DND-41 (cell line): Measurements from ENCODE around the gene TSC22D2.

Source experiments
- ATAC-seq: fragments of 200-7000 bp; cut with Tn5 transposase; 3 replicates; pipeline ENCODE4 v1.9.1; 2021; ENCODE audit warnings: low read depth; ENCODE audit not compliant: insufficient read depth
- DNase-seq: peaks from one replicate; pipeline ENCODE4 v3.0.0-alpha.2; 2020
- H2AFZ ChIP-seq: 2 replicates; pipeline ENCODE4 v1.6.0; 2012; ENCODE audit warnings: low read depth, low read length
- H3K27ac ChIP-seq: 2 replicates; pipeline ENCODE4 v1.5.1; 2012; ENCODE audit warnings: low read length, inconsistent platforms
- H3K27me3 ChIP-seq: fragments of 200-600 bp; sonication (generic); 2 replicates; pipeline ENCODE4 v1.6.0; 2012; ENCODE audit warnings: low read length, mild to moderate bottlenecking, inconsistent platforms; ENCODE audit not compliant: insufficient read depth, poor library complexity
- H3K36me3 ChIP-seq: 2 replicates; pipeline ENCODE4 v1.5.1; 2012; ENCODE audit warnings: low read length, inconsistent platforms; ENCODE audit not compliant: insufficient read depth
- H3K4me1 ChIP-seq: 2 replicates; pipeline ENCODE4 v1.5.1; 2012; ENCODE audit warnings: mild to moderate bottlenecking, low read length; ENCODE audit not compliant: insufficient read depth
- H3K4me2 ChIP-seq: 2 replicates; pipeline ENCODE4 v1.6.0; 2012; ENCODE audit warnings: mild to moderate bottlenecking, moderate library complexity, low read length, inconsistent platforms; ENCODE audit not compliant: insufficient read depth
- H3K4me3 ChIP-seq, 2 experiments: fragments of 200-600 bp in 1 of 2; shearing (Covaris generic) in 1 of 2; 2 replicates each; pipeline ENCODE4 v1.5.1; 2012 to 2016; ENCODE audit warnings: inconsistent platforms in 2 of 2, low read length in 2 of 2, mild to moderate bottlenecking in 2 of 2, low read depth in 1 of 2, moderate library complexity in 1 of 2
- H3K79me2 ChIP-seq: 2 replicates; pipeline ENCODE4 v1.6.0; 2012; ENCODE audit warnings: low read length, inconsistent platforms; ENCODE audit not compliant: insufficient read depth
- H3K9ac ChIP-seq: 2 replicates; pipeline ENCODE4 v1.6.0; 2012; ENCODE audit warnings: low read depth, mild to moderate bottlenecking, inconsistent platforms, low read length, moderate library complexity
- H3K9me3 ChIP-seq: 2 replicates; pipeline ENCODE4 v1.5.1; 2012; ENCODE audit warnings: low read length, moderate library complexity, mild to moderate bottlenecking, inconsistent platforms; ENCODE audit not compliant: insufficient read depth, severe bottlenecking
- H4K20me1 ChIP-seq: 2 replicates; pipeline ENCODE4 v1.6.0; 2012; ENCODE audit warnings: low read length; ENCODE audit not compliant: insufficient read depth
- CTCF ChIP-seq: IDR thresholded peaks from 2 replicates; pipeline ENCODE4 v1.5.1; 2012; ENCODE audit warnings: borderline replicate concordance, low read length, moderate library complexity, mild to moderate bottlenecking; ENCODE audit not compliant: poor library complexity, severe bottlenecking; ENCODE audit errors: extremely low read depth
- EZH2 ChIP-seq: IDR thresholded peaks from 3 replicates; pipeline ENCODE4 v1.6.1; 2012; ENCODE audit warnings: borderline replicate concordance, low read depth, mild to moderate bottlenecking, moderate library complexity, low read length, inconsistent platforms; ENCODE audit not compliant: severe bottlenecking

Gene TSC22D2

GRCh38 chr3:150483226-150483625 is 75.1 kb downstream of the TSC22D2 start:
- ATAC-seq (no peak), DNase-seq (no peak)
- no peak for TF ChIP-seq EZH2
- no peak for TF ChIP-seq CTCF
- Histone ChIP-seq H3K27ac (no peak overlapping the region), H3K4me1 (no peaks in the 10 kb centered on the region), H3K9ac (no peak overlapping the region), H3K9me3 (peaks cover 6% of the 10 kb centered on the region), H3K36me3 (no peaks in the 10 kb centered on the region), H2AFZ (no peak overlapping the region), H4K20me1 (no peaks in the 10 kb centered on the region), H3K4me3 (no peak overlapping the region), H3K79me2 (no peaks in the 10 kb centered on the region), H3K4me2 (no peak overlapping the region), H3K27me3 (no peaks in the 10 kb centered on the region)

GRCh38 chr3:150484410-150484809 is 76.3 kb downstream of the TSC22D2 start:
- H3K36me3 ChIP-seq, result no peaks in the 10 kb centered on the region
- H3K27ac ChIP-seq, result no peak overlapping the region
- no peak for DNase-seq
- H2AFZ ChIP-seq, result no peak overlapping the region
- no peak overlapping the region for H3K9ac ChIP-seq
- TF ChIP-seq CTCF (no peak), EZH2 (no peak)
- H3K4me2 ChIP-seq, result no peak overlapping the region
- peaks cover 3% of the 10 kb centered on the region for H3K9me3 ChIP-seq
- H4K20me1 ChIP-seq, result no peaks in the 10 kb centered on the region
- ATAC-seq, result no peak
- H3K4me3 ChIP-seq, result no peak overlapping the region
- no peaks in the 10 kb centered on the region for H3K4me1 ChIP-seq
- H3K27me3 ChIP-seq, result peaks cover 3% of the 10 kb centered on the region
- H3K79me2 ChIP-seq, result no peaks in the 10 kb centered on the region

- Histone ChIP-seq H3K4me3 (no peak overlapping the region), H3K27me3 (peaks cover 6% of the 10 kb centered on the region), H3K4me2 (no peak overlapping the region), H3K36me3 (no peaks in the 10 kb centered on the region), H3K9ac (no peak overlapping the region), H3K4me1 (no peaks in the 10 kb centered on the region), H3K79me2 (no peaks in the 10 kb centered on the region), H4K20me1 (no peaks in the 10 kb centered on the region), H3K27ac (no peak overlapping the region), H3K9me3 (peaks cover 3% of the 10 kb centered on the region), H2AFZ (no peak overlapping the region)
- DNase-seq, result no peak
- no peak for ATAC-seq
- TF ChIP-seq CTCF (no peak), EZH2 (no peak)
Observed at GRCh38 chr3:150488867-150489266, 80.8 kb downstream of the TSC22D2 start.

GRCh38 chr3:150490277-150490986 is 82.3 kb downstream of the TSC22D2 start:
- Histone ChIP-seq H3K27ac (no peak overlapping the region), H3K4me3 (no peak overlapping the region), H3K27me3 (peaks cover 6% of the 10 kb centered on the region), H3K9me3 (peaks cover 3% of the 10 kb centered on the region), H4K20me1 (no peaks in the 10 kb centered on the region), H3K36me3 (no peaks in the 10 kb centered on the region), H3K79me2 (no peaks in the 10 kb centered on the region), H3K4me1 (no peaks in the 10 kb centered on the region), H3K9ac (no peak overlapping the region), H2AFZ (no peak overlapping the region), H3K4me2 (no peak overlapping the region)
- no peak for DNase-seq
- TF ChIP-seq CTCF (no peak), EZH2 (no peak)
- ATAC-seq, result no peak
